C1 segment of cervical spinal cord (tissue), 14 donors: ENCODE results near the gene CCDC47.
"Not testable (repeated sequence)": the region's sequence is repeated elsewhere in the genome, so short reads cannot be mapped to it uniquely, and the experiment has no call there.

Experiments used
- DNase-seq, 14 donors: peaks; one replicate each; lab custom pipeline; 2025; lab: John Stamatoyannopoulos, UW

The CCDC47 gene, protein sequence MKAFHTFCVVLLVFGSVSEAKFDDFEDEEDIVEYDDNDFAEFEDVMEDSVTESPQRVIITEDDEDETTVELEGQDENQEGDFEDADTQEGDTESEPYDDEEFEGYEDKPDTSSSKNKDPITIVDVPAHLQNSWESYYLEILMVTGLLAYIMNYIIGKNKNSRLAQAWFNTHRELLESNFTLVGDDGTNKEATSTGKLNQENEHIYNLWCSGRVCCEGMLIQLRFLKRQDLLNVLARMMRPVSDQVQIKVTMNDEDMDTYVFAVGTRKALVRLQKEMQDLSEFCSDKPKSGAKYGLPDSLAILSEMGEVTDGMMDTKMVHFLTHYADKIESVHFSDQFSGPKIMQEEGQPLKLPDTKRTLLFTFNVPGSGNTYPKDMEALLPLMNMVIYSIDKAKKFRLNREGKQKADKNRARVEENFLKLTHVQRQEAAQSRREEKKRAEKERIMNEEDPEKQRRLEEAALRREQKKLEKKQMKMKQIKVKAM

DNA sequence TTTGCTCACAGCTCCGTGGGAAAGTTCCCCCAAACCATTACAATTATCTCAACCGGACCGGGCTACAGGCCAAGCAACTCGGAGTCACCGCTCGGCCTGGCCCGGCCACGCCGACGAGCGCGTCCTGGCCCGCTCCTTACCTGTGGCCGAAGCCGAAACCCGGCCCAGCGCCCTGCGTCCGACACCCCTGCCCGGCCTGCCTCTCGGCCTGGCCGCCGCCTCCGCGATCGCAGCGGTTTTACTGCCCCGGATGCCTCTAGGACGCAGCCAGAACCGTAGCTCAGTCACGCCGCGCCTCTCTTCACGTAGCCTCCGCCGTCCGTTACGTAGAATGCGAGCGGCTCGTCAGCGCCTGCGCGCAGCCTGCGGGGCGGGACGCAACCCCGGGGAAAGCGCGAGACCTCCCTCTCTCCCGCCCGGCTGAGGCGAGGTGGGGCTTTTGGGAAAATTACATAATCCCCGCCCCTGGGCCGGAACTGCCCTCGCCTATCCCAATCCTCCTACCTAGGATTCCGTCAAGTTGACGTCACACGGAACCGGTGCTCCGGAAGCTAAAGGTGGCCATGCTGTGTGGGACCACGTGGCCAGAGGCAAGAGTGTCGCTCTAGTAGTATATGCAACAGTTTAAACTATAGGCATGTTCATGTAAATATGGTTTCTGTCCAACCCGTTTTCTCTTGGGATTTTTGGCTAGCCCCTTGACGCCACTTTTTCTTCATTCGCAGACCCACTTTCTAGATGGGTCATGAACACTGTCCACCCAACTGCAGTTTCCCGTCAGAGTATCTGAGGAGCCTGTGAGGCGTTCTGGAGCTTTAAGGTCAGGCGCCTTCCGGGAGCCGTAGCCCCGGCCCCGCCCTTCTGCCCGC lies at the start of gene CCDC47:
Gene CCDC47 (minus strand): TSS at position 326 of the 869 bp plus-strand sequence. CDS start 7,422 bp downstream, outside the sequence.
- DNase-seq = peak; percentile 86 to 100 (median 97)

DNA sequence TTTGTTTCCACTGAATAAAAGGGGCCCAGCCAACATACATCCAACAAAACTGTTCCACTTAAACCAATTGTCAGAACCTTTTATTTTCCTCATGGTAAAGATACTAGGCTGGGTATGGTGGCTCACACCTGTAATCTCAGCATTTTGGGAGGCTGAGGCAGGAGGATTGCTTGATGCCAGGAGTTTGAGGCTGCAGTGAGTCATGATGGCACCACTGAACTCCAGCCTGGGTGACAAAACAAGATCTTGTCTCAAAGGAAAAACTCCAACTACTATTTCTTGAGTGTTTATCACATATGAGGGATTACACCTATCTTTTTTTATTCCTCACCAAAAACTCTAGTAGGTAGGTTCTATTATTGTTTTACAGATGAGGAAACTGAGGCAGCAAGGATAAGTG lies 49.1 kb upstream of the CCDC47 start:
- DNase-seq = no peak

DNA sequence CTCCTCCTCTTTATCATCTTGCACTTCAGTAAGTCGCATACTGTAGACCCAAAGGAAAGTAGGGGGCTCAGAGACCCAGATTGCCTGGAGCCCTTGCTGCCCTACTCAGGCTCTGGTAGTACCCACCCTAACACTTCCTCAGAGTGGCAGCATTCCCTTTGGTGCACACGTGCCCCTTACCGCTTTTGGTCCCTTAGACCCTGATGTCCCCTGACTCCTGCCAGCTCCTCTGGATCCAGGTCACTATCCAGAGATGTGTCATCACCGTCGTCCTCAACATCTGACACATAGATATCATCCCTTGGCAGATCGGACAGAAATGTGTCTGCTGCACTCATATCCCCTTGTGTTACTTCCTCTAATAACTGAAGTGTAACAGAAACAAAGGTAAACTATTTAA lies 48.4 kb upstream of the CCDC47 start:
- DNase-seq = no peak

DNA sequence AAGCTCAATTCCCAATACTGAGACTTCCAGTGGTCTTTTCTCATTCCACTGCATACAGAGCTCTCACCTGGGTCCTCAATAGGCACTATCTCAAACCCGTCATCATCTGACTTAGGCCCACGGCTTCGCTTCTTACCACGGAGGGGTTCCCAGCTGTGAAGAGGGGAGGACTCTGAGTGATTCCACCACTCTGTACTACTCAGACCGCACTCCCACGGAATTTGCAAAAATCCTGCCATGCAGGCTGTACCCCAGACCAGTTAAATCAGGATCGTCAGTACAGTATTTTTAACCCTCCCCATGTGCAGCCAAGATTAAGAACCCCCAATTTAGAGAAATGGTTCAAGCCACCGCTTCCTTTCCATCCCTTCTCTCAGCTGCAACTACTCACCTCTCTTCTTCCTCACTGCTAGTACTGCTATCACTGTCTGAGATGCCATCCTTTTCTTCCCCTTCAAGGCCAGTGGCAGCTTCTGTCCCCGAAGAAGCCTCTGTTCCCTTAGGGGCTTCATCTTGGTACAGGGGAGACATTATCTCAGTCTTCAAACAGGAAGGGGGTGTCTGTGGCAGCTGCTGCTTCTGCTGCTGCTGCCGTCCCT lies 47.7 kb upstream of the CCDC47 start:
- no peak for DNase-seq

DNA sequence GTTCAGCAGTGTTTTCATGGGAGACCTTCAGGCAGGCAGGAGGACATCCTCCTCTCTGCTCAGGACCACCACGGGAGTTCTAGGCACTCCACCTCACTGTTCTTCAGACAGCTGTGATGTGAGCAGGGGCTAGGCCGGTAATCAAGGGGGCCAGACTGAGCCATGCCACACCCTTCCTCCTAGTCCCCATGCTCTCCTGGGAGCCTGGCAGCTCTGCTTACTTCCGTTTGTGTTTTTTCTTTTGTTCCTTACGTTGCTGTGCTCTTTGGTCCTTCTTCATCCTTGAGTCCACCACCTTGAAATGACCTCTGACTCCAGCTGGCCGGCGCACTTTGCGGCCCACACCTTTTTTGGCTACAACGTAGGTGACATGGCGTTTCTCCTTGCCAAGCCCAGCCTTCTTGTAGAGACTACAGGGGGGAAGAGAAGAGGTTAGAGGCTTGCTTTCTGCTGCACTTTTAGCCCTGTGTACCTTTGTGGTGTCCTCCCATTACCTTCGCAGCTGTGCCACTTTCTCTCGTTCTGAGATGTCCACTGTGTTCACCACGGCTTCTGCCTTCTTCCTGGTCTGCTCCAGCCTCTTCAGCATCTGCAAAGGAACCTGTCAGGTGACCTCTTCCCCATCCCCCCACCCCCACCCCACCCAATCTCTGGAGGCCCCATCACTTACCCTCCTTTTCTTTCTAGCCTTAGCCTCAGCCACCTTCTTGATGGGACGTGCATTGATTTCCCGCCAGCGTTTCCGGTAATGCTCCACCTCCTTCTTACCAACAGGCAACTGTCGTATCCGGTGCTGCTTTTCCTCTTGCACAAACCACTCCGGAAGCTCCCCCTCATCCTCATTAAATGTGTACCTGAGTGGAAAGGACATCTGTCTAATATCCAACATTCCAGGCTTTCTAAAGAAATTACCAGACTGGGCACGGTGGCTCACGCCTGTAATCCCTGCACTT lies 46.5 kb upstream of the CCDC47 start:
- DNase-seq = no peak

DNA sequence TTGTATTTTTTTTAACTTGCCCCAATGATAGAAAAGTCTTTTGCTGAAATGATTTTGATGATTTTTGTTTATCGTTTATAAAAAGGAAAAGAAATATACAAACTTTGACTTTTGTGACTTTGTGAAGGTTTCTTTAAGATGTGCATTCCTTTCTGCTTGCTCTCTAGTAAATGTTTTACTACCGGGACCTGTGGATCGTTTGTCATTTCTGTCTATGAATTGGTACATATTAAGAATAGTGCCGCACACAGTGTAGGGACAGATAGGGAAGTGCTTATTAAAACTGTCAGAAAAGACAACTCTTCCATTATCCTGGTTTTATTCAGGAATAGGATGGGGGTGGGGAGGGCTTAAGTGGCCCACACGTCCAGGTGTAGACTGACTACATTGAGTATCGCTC lies 45.7 kb upstream of the CCDC47 start:
- DNase-seq = no peak

DNA sequence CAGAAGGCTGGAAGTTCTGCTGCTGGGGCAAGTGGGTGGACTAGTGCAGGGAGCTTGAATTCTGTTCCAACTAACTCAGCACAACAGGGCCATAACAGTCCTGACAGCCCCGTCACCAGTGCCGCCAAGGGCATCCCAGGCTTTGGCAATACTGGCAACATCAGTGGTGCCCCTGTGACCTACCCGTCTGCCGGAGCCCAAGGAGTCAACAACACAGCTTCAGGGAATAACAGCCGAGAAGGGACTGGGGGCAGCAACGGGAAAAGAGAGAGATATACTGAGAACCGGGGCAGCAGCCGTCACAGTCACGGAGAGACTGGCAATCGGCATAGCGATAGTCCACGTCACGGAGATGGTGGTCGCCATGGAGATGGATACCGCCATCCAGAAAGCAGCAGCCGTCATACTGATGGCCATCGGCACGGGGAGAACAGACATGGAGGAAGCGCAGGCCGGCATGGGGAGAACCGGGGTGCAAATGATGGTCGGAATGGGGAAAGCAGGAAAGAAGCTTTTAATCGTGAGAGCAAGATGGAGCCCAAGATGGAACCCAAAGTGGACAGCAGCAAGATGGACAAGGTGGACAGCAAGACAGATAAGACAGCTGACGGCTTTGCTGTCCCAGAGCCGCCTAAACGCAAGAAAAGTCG lies 44.5 kb upstream of the CCDC47 start:
- DNase-seq = no peak

DNA sequence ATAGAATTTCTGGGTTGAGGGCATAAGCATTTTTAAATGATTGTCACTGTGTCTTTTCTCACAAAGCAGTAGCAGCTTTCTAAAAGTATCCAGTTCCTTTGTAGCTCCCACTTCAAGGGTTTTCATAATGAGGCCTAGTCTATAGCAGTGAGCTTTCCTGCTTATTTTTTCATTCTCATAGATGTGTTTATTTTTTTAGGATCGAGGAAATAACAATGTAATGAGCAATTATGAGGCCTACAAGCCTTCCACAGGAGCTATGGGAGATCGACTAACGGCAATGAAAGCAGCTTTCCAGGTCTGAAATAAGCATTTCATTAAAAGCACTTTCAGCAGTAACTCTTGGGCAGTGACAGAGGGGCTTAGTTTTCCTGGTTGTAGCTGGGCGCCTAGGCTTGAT lies 43.3 kb upstream of the CCDC47 start:
- no peak for DNase-seq

DNA sequence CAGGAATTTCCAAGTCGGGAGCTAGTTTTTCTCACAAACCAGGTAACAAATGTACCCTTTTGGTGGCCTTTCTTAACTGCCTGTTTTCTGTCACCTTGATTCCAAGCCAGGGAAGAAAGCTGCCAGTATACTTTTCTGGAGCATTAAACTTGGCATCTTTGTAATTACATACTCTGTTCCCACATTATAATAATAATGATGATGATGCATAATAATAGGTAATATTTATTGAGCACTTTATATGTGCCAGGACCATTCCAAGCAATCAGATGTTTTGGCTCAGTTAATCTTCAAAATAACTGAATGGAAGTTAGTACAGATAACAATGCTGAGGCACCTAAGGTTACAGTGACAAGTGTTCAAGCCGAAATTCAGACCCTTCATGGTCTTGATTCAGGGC lies 42.7 kb upstream of the CCDC47 start:
- DNase-seq = no peak

DNA sequence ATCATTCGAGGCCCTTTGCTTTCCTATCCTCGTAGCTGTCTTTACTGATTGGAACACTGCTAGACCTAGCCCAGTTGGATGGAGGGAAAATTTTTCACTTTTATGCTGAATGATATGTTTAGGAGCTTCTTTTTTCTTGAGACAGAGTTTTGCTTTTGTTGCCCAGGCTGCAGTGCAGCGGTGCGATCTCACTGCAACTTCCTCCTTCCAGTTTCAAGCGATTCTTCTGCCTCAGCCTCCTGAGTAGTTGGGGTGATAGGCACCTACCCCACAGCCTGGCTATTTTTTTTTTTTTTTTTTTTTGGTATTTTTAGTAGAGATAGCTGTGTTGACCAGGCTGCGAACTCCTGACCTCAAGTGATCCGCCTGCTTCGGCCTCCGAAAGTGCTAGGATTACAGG lies 36.6 kb upstream of the CCDC47 start:
- DNase-seq = no peak

DNA sequence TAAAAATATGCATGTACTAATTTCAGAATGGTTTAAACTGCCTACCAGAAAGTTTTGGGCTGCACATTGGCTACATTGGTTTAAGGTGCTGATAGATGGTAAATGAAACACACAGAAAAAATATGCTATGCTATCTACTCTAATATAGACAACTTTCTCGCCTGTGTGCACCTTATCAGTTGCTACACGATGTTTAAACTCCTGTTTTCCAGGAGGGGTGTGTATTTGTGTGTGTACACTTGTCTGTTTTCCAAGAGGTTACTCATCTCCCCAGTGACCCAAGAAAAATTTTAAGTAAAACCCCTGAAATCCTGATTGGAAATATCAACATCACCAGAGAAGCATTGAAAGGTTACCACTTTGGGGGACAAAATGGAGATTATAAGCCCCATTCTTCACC lies 32.2 kb upstream of the CCDC47 start:
- DNase-seq = no peak

DNA sequence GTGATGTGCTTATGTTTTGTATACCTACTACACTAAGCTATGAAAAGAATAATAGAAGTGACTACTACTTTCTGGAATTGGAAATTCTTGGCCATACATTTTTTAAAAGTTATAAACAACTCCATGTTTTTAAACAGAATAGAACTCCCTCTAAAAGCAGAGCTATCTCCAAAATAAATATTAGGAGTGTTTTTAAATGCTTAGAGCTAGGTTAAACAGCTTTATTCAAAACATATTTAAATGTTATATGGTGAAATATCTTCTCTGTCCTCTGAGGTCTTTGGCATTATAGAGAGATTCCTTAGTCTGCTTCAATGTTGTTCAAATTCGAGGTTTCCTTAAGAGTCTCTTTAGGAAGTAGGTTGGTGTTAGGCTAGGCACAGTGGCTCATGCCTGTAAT lies 30.9 kb upstream of the CCDC47 start:
- DNase-seq = no peak

DNA sequence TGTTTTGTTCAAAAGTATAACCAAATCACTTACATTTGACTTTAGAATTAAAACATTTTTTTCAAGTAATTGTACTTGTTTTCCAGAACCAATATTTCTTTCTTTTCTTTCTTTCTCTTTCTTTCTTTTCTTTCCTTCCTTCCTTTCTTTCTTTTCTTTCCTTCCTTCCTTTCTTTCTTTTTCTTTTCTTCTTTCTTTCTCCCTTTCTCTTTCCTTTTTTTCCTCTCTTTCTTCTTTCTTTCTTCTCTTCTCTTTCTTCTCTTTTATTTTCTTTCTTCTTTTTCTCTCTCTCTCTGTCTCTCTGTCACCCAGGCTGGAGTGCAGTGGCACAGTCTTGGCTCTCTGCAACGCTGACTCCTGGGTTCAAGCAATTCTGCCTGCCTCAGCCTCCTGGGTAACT lies 27.4 kb upstream of the CCDC47 start:
- no peak for DNase-seq

DNA sequence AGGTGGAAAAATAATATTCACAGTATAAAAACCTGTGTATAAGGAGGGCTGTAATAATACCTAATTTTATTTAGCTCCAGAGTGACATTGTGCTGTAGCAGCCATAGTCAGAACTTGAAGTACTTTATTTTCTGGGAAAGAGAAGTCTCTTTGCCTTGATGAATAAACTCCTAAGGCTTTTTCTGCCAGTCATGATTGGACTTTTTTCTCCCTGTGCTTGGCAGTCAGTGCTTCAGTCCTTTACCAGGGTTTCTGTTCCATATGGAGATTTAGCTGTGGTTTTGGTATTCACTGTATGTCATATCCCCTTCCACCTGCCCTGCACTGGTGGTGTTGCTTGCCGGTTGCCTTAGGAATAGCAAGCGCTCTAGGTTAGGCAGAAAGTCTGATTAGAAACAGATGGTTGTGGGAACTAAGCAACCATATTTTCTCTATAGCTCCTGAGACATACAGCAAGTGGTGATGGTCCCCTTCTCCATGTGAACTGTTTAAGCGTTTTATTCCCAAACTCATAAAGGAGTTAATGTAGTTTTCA lies 25.2 kb upstream of the CCDC47 start:
- no peak for DNase-seq

DNA sequence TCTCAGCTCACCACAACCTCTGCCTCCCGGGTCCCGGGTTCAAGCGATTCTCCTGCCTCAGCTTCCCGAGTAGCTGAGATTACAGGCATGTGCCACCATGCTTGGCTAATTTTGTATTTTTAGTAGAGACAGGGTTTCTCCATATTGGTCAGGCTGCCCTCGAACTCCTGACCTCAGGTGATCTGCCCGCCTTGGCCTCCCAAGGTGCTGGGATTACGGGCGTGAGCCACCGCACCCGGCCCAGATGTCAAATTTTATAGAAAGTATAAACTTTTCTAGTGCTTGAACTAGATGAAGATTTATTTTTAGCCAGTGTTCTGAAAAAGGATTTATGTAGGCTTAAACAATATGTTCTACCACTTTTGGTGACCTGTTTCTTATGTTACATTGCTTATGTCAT lies 23.0 kb upstream of the CCDC47 start:
- DNase-seq = not testable (repeated sequence)

DNA sequence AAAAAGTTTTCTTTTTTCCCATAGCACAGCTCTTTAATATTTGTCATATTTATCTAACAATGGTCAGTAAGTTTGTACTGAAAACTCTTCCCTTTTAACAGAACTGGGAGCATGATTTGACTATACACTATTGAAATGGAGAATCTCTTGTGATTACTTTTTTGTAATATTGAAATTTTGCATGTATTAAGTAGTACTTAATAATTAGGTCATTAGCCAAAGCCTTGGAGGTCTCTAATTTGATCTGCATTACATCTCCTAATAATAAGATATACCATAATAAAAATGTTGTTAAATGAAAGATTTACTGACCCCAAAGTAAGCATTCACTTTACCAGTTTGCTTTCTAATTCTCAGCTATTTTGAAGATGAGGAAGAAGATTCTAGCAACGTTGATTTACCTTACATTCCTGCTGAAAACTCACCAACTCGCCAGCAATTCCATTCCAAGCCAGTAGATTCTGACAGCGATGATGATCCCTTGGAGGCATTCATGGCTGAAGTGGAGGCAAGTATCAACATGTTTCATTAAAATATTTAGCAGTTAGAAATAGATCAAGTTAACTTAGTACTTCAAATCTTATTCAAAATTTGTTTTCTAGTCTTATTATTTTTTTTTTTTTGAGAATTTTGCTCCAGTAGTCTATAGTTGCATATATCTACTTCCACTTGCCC lies 18.8 kb upstream of the CCDC47 start:
- DNase-seq = no peak

DNA sequence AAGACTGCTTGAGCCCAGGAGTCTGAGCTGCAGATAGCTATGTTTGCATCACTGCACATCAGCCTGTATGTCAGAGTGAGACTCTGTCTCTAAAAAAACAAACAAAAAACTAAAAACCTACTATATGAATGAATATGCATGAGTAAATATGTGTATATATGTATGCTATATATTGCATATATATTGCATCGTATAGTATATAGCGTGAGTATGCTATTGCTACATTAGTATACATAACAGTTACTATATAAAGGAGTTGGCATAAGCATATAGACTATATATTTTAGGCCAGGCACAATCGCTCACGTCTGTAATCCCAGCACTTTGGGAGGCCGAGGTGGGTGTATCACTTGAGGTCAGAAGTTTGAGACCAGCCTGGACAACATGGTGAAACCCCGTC lies 16.7 kb upstream of the CCDC47 start:
- DNase-seq = no peak

DNA sequence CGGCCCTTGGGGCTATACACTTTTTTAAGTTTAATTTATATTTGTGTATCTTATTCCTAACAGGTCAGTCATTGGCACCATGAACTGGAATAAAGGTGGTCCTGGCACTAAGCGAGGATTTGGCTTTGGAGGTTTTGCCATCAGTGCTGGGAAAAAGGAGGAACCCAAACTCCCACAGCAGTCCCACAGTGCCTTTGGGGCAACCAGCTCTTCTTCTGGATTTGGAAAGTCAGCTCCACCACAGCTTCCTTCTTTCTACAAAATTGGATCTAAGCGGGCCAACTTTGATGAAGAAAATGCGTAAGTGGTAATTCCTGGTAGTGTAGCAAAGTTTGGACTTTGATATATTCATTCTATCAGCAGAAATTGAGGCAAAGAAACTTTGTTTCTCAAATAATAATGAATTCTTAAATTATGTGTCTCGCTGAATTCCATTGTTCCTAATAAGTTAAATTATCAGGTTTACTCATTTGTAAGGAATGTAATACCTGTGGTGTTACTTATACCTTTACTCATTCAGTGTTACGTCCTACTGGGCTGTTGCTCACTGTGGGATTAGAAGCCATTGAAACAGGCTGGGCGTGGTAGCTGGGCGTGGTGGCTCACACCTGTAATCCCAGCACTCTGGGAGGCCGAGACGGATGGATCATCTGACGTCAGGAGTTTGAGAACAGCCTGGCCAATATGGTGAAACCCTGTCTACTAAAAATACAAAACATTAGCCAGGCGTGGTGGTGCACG lies 13.7 kb upstream of the CCDC47 start:
- DNase-seq = no peak

DNA sequence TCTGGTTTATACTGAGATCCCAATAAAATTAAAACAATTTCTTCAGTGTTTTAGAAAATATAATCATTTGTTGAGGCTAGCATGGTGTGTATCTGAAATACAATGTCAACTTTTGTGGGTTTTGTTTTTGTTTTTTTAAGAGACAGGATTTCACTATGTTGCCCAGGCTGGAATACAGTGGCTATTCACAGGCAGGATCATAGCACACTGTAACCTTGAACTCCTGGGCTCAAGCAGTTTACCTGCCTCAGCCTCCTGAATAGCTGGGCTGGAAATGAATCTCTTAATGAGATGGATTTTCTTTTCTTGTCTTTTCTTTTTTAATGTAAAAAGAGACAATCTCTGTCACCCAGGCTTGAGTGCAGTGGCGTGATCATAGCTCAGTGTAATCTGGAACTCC lies 12.7 kb upstream of the CCDC47 start:
- DNase-seq = no peak
